GM19438 (cell line): ENCODE results near the gene FAM219A.
"Not testable (repeated sequence)": the region's sequence is repeated elsewhere in the genome, so short reads cannot be mapped to it uniquely, and the experiment has no call there.

Source experiments
- ATAC-seq: cut with Tn5 transposase; IDR thresholded peaks from one replicate; pipeline ENCODE4 v1.9.1; 2021; ENCODE audit warnings: low read depth; ENCODE audit not compliant: unreplicated experiment

The FAM219A gene

GRCh38 chr9:34446951-34447350 lies 11.4 kb downstream of the FAM219A start:
- no peak for ATAC-seq

GRCh38 chr9:34446468-34446891 lies 11.9 kb downstream of the FAM219A start:
- no peak for ATAC-seq

GRCh38 chr9:34443976-34444375 lies 14.4 kb downstream of the FAM219A start:
- no peak for ATAC-seq

- no peak for ATAC-seq
These were observed 14.8 kb downstream of the FAM219A start for GRCh38 chr9:34443533-34443932.

GRCh38 chr9:34442770-34443169 lies 15.6 kb downstream of the FAM219A start:
- ATAC-seq: no peak

- ATAC-seq: no peak
These were observed 18.4 kb downstream of the FAM219A start for GRCh38 chr9:34440017-34440416.

GRCh38 chr9:34438465-34438864 lies 19.9 kb downstream of the FAM219A start:
- not testable (repeated sequence) for ATAC-seq

GRCh38 chr9:34437926-34438307 lies 20.5 kb downstream of the FAM219A start:
- not testable (repeated sequence) for ATAC-seq

GRCh38 chr9:34437006-34437925 lies 21.1 kb downstream of the FAM219A start:
- no peak for ATAC-seq

GRCh38 chr9:34431667-34432066 lies 26.7 kb downstream of the FAM219A start:
- no peak for ATAC-seq

- no peak for ATAC-seq
These were observed 27.4 kb downstream of the FAM219A start for GRCh38 chr9:34430843-34431437.

- ATAC-seq: no peak
These were observed 29.9 kb downstream of the FAM219A start for GRCh38 chr9:34428325-34428958.

- no peak for ATAC-seq
These were observed 31.9 kb downstream of the FAM219A start for GRCh38 chr9:34426347-34427074.

- ATAC-seq: no peak
These were observed 38.5 kb downstream of the FAM219A start for GRCh38 chr9:34419716-34420504.

GRCh38 chr9:34417734-34418133 lies 40.6 kb downstream of the FAM219A start:
- ATAC-seq: no peak

- no peak for ATAC-seq
These were observed 45.0 kb downstream of the FAM219A start for GRCh38 chr9:34413231-34413852.

GRCh38 chr9:34412336-34412735 lies 46.0 kb downstream of the FAM219A start:
- no peak for ATAC-seq

GRCh38 chr9:34409154-34409553 lies 49.2 kb downstream of the FAM219A start:
- ATAC-seq: no peak

GRCh38 chr9:34408173-34408572 lies 50.2 kb downstream of the FAM219A start:
- no peak for ATAC-seq

GRCh38 chr9:34406219-34406618 lies 52.2 kb downstream of the FAM219A start:
- no peak for ATAC-seq
